ENCODE data around the gene CHI3L2.

The CHI3L2 gene

GRCh38 chr1:111227851-111228747 lies 586 bp downstream of the CHI3L2 start:
- in situ Hi-C loops (cut with HindIII; ENCODE audit: low pct_unique_long_range_greater_than_20kb, low sequenced_read_pairs): no loop called here
- TF ChIP-seq JUND (IDR thresholded peaks at IDR 0.05; ENCODE audit: low read depth): no peak
- peak; percentile 42 to 60 for DNase-seq (ENCODE audit: low read depth in 1 of 2, low spot score in 1 of 2)

GRCh38 chr1:111228748-111229126 lies 1.2 kb downstream of the CHI3L2 start:
- in situ Hi-C loops (cut with HindIII; ENCODE audit: low pct_unique_long_range_greater_than_20kb, low sequenced_read_pairs): no loop called here
- DNase-seq (ENCODE audit: low read depth in 1 of 2, low spot score in 1 of 2): no peak
- no peak for TF ChIP-seq JUND (IDR thresholded peaks at IDR 0.05; ENCODE audit: low read depth)

- no peak for TF ChIP-seq JUND (IDR thresholded peaks at IDR 0.05; ENCODE audit: low read depth)
- in situ Hi-C loops (cut with HindIII; ENCODE audit: low pct_unique_long_range_greater_than_20kb, low sequenced_read_pairs): no loop called here
- DNase-seq (ENCODE audit: low read depth in 1 of 2, low spot score in 1 of 2): no peak
These were observed 4.6 kb downstream of the CHI3L2 start for GRCh38 chr1:111232134-111232533.

GRCh38 chr1:111234258-111234657 lies 6.7 kb downstream of the CHI3L2 start:
- DNase-seq (ENCODE audit: low read depth in 1 of 2, low spot score in 1 of 2): no peak

GRCh38 chr1:111234866-111235265 lies 7.4 kb downstream of the CHI3L2 start:
- in situ Hi-C loops (cut with HindIII; ENCODE audit: low pct_unique_long_range_greater_than_20kb, low sequenced_read_pairs): no loop called here
- no peak for DNase-seq (ENCODE audit: low read depth in 1 of 2, low spot score in 1 of 2)
- no peak for TF ChIP-seq JUND (IDR thresholded peaks at IDR 0.05; ENCODE audit: low read depth)

More at GRCh38 chr1:111234258-111234657, 6.7 kb downstream of the CHI3L2 start:
- in situ Hi-C loops (cut with HindIII; ENCODE audit: low pct_unique_long_range_greater_than_20kb, low sequenced_read_pairs): no loop called here
- TF ChIP-seq JUND (IDR thresholded peaks at IDR 0.05; ENCODE audit: low read depth): no peak

- in situ Hi-C loops (cut with HindIII; ENCODE audit: low pct_unique_long_range_greater_than_20kb, low sequenced_read_pairs): no loop called here
- no peak for TF ChIP-seq JUND (IDR thresholded peaks at IDR 0.05; ENCODE audit: low read depth)
- no peak for DNase-seq (ENCODE audit: low read depth in 1 of 2, low spot score in 1 of 2)
These were observed 8.9 kb downstream of the CHI3L2 start for GRCh38 chr1:111236379-111236778.

GRCh38 chr1:111236806-111237205 lies 9.3 kb downstream of the CHI3L2 start:
- peak in 1 of 2 experiments; percentile 54 for DNase-seq (ENCODE audit: low read depth in 1 of 2, low spot score in 1 of 2)
- in situ Hi-C loops (cut with HindIII; ENCODE audit: low pct_unique_long_range_greater_than_20kb, low sequenced_read_pairs): no loop called here
- peak; percentile 34; the same call in 1 of the 2 replicates for TF ChIP-seq JUND (IDR thresholded peaks at IDR 0.05; ENCODE audit: low read depth)

GRCh38 chr1:111238056-111238795 lies 10.7 kb downstream of the CHI3L2 start:
- in situ Hi-C loops (cut with HindIII; ENCODE audit: low pct_unique_long_range_greater_than_20kb, low sequenced_read_pairs): no loop called here
- TF ChIP-seq JUND (IDR thresholded peaks at IDR 0.05; ENCODE audit: low read depth): no peak
- DNase-seq (ENCODE audit: low read depth in 1 of 2, low spot score in 1 of 2): no peak

- no peak for TF ChIP-seq JUND (IDR thresholded peaks at IDR 0.05; ENCODE audit: low read depth)
- in situ Hi-C loops (cut with HindIII; ENCODE audit: low pct_unique_long_range_greater_than_20kb, low sequenced_read_pairs): no loop called here
- DNase-seq (ENCODE audit: low read depth in 1 of 2, low spot score in 1 of 2): no peak
These were observed 14.3 kb downstream of the CHI3L2 start for GRCh38 chr1:111241797-111242196.

GRCh38 chr1:111242805-111243523 lies 15.5 kb downstream of the CHI3L2 start:
- in situ Hi-C loops (cut with HindIII; ENCODE audit: low pct_unique_long_range_greater_than_20kb, low sequenced_read_pairs): no loop called here
- TF ChIP-seq JUND (IDR thresholded peaks at IDR 0.05; ENCODE audit: low read depth): no peak
- no peak for DNase-seq (ENCODE audit: low read depth in 1 of 2, low spot score in 1 of 2)

- no peak for DNase-seq (ENCODE audit: low read depth in 1 of 2, low spot score in 1 of 2)
- no peak for TF ChIP-seq JUND (IDR thresholded peaks at IDR 0.05; ENCODE audit: low read depth)
- in situ Hi-C loops (cut with HindIII; ENCODE audit: low pct_unique_long_range_greater_than_20kb, low sequenced_read_pairs): no loop called here
These were observed 19.8 kb downstream of the CHI3L2 start for GRCh38 chr1:111247125-111247838.

GRCh38 chr1:111249960-111250359 lies 22.4 kb downstream of the CHI3L2 start:
- in situ Hi-C loops (cut with HindIII; ENCODE audit: low pct_unique_long_range_greater_than_20kb, low sequenced_read_pairs): no loop called here
- TF ChIP-seq JUND (IDR thresholded peaks at IDR 0.05; ENCODE audit: low read depth): no peak

More at GRCh38 chr1:111249960-111250359, 22.4 kb downstream of the CHI3L2 start:
- no peak for DNase-seq (ENCODE audit: low read depth in 1 of 2, low spot score in 1 of 2)

All from T47D (cell line).